ENCODE measurements around the gene ZBTB40. TPM values are rescaled to one million over a fixed set of nuclear protein-coding genes. Genes with fewer than 3 reads are reported as not detected.

ZBTB40 gene
- total RNA-seq, 4 donors from 2014 or later, result 12.0 to 17.3 (median 12.5) TPM

GRCh38 chr1:22487781-22488180, 36.1 kb downstream of the ZBTB40 start:
- in situ Hi-C loops (cut with MboI; ENCODE audit: low sequenced_read_pairs in 4 of 4), result no loop called here
- Histone ChIP-seq H3K27ac (no peak overlapping the region), H3K36me3 (no peaks in the 10 kb centered on the region), H3K4me1 (peaks cover 16 to 19% of the 10 kb centered on the region in 2 donors), H3K4me3 (no peak overlapping the region), H3K9me3 (no peaks in the 10 kb centered on the region), H3K27me3 (no peaks in the 10 kb centered on the region)
- no peak for DNase-seq
- no peak for ATAC-seq
- intact Hi-C loops (cut with DNase I; ENCODE audit: low total_unique reads), result no loop called here
- no peak for TF ChIP-seq CTCF (IDR thresholded peaks at IDR 0.05 in 4 of 5, conservative IDR thresholded peaks at IDR 0.05 in 1 of 5)
- no peak for TF ChIP-seq POLR2A (IDR thresholded peaks at IDR 0.05)

GRCh38 chr1:22488319-22488718, 36.7 kb downstream of the ZBTB40 start:
- in situ Hi-C loops (cut with MboI; ENCODE audit: low sequenced_read_pairs in 4 of 4), result no loop called here
- no peak for TF ChIP-seq POLR2A (IDR thresholded peaks at IDR 0.05)
- no peak for TF ChIP-seq CTCF (IDR thresholded peaks at IDR 0.05 in 4 of 5, conservative IDR thresholded peaks at IDR 0.05 in 1 of 5)
- no peaks in the 10 kb centered on the region for H3K27me3 ChIP-seq
- intact Hi-C loops (cut with DNase I; ENCODE audit: low total_unique reads), result no loop called here
- no peak for ATAC-seq
- no peak overlapping the region for H3K27ac ChIP-seq
- H3K36me3 ChIP-seq, result no peaks in the 10 kb centered on the region
- DNase-seq, result no peak
- H3K4me1 ChIP-seq, result peaks cover 16 to 21% of the 10 kb centered on the region in 2 donors
- H3K4me3 ChIP-seq, result no peak overlapping the region
- H3K9me3 ChIP-seq, result no peaks in the 10 kb centered on the region

- H3K9me3 ChIP-seq, result no peaks in the 10 kb centered on the region
- H3K4me1 ChIP-seq, result peaks cover 16 to 25% of the 10 kb centered on the region in 2 donors
- no peak for TF ChIP-seq CTCF (IDR thresholded peaks at IDR 0.05 in 4 of 5, conservative IDR thresholded peaks at IDR 0.05 in 1 of 5)
- no peak for TF ChIP-seq POLR2A (IDR thresholded peaks at IDR 0.05)
- DNase-seq, result no peak
- intact Hi-C loops (cut with DNase I; ENCODE audit: low total_unique reads) (no loop called here), in situ Hi-C loops (cut with MboI; ENCODE audit: low sequenced_read_pairs in 4 of 4) (no loop called here)
- H3K27me3 ChIP-seq, result no peaks in the 10 kb centered on the region
- no peaks in the 10 kb centered on the region for H3K36me3 ChIP-seq
- ATAC-seq, result no peak
- H3K4me3 ChIP-seq, result no peak overlapping the region
- H3K27ac ChIP-seq, result no peak overlapping the region
These were observed 37.6 kb downstream of the ZBTB40 start for GRCh38 chr1:22489278-22489677.

- Histone ChIP-seq H3K27me3 (no peaks in the 10 kb centered on the region), H3K4me3 (no peak overlapping the region), H3K36me3 (no peaks in the 10 kb centered on the region), H3K4me1 (peaks cover 16 to 30% of the 10 kb centered on the region in 2 donors), H3K27ac (no peak overlapping the region), H3K9me3 (no peaks in the 10 kb centered on the region)
- in situ Hi-C loops (cut with MboI; ENCODE audit: low sequenced_read_pairs in 4 of 4) (no loop called here), intact Hi-C loops (cut with DNase I; ENCODE audit: low total_unique reads) (loop anchor here (5.0 kb wide), 1 partner anchor 68 kb away; no protein-coding TSS in a partner anchor)
- no peak for DNase-seq
- no peak for ATAC-seq
- TF ChIP-seq POLR2A (IDR thresholded peaks at IDR 0.05) (no peak), CTCF (IDR thresholded peaks at IDR 0.05 in 4 of 5, conservative IDR thresholded peaks at IDR 0.05 in 1 of 5) (no peak)
These were observed 38.2 kb downstream of the ZBTB40 start for GRCh38 chr1:22489823-22490222.

- intact Hi-C loops (cut with DNase I; ENCODE audit: low total_unique reads), result loop anchor here (5.0 kb wide), 1 partner anchor 68 kb away; no protein-coding TSS in a partner anchor
- peaks cover 16 to 35% of the 10 kb centered on the region in 2 donors for H3K4me1 ChIP-seq
These were observed 38.7 kb downstream of the ZBTB40 start for GRCh38 chr1:22490309-22490708.

More at GRCh38 chr1:22490309-22490708, 38.7 kb downstream of the ZBTB40 start:
- H3K36me3 ChIP-seq, result no peaks in the 10 kb centered on the region
- no peak overlapping the region for H3K4me3 ChIP-seq
- H3K27me3 ChIP-seq, result no peaks in the 10 kb centered on the region
- ATAC-seq (no peak), DNase-seq (no peak)
- H3K9me3 ChIP-seq, result no peaks in the 10 kb centered on the region
- TF ChIP-seq CTCF (IDR thresholded peaks at IDR 0.05 in 4 of 5, conservative IDR thresholded peaks at IDR 0.05 in 1 of 5) (no peak), POLR2A (IDR thresholded peaks at IDR 0.05) (no peak)
- H3K27ac ChIP-seq, result no peak overlapping the region
- in situ Hi-C loops (cut with MboI; ENCODE audit: low sequenced_read_pairs in 4 of 4), result no loop called here

Measured in gastrocnemius medialis (tissue), 4 donors.